Measurements from ENCODE around the gene C5.

The C5 gene

DNA sequence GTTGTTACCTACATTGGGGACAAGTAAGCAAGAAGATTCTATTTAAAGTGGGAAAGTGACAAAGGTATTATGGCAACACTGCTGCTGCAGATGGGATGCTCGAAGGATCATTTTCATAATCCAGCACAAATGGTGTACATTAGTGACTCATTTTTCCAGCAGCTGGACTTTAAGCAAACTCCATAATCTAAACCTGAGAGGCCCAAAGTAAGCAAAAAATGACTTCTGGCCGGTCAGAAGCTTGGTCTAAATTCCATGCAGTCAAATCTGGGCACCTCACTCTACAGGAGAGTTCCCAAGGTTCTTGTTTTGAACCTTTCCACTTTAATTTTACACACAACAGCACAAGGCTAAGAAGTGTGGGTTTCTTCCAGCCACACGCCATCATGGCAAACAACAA lies 79.8 kb downstream of the C5 start:
- no peak overlapping the region for H3K27ac ChIP-seq (replicated peaks)
- no peaks in the 10 kb centered on the region for H3K27me3 ChIP-seq (ENCODE audit: insufficient read depth, poor library complexity, severe bottlenecking)

DNA sequence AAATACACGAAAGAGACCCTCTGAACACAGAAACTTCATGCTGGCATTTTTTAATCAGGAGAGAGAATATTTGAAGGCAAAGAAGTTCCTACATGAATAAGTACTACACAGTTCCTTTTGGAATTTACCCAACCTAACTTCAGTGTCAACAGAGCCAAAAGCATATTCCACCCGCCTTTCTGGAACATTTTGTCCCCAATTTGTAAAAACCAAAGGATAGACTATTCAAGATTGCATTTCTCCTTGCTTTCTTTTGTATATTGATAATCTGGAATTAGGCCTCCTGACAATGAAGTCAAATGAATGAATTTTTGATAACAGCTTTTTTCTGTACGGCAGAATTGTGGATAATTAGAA lies 84.1 kb downstream of the C5 start:
- DNase-seq (ENCODE audit: low read depth in 1 of 2, low spot score in 1 of 2) = no peak
- H3K27ac ChIP-seq (replicated peaks) = no peak overlapping the region
- no peak overlapping the region for H3K4me3 ChIP-seq (replicated peaks; ENCODE audit: insufficient read depth, low read length)
- H3K27me3 ChIP-seq (ENCODE audit: insufficient read depth, poor library complexity, severe bottlenecking) = no peaks in the 10 kb centered on the region
- TF ChIP-seq GABPA (IDR thresholded peaks at IDR 0.05; ENCODE audit: low read depth) (no peak), POLR2AphosphoS5 (IDR thresholded peaks at IDR 0.05; ENCODE audit: low read depth) (no peak), SPI1 (IDR thresholded peaks at IDR 0.05; ENCODE audit: borderline replicate concordance, low read depth) (no peak)
- TF ChIP-seq, protein P1, sequence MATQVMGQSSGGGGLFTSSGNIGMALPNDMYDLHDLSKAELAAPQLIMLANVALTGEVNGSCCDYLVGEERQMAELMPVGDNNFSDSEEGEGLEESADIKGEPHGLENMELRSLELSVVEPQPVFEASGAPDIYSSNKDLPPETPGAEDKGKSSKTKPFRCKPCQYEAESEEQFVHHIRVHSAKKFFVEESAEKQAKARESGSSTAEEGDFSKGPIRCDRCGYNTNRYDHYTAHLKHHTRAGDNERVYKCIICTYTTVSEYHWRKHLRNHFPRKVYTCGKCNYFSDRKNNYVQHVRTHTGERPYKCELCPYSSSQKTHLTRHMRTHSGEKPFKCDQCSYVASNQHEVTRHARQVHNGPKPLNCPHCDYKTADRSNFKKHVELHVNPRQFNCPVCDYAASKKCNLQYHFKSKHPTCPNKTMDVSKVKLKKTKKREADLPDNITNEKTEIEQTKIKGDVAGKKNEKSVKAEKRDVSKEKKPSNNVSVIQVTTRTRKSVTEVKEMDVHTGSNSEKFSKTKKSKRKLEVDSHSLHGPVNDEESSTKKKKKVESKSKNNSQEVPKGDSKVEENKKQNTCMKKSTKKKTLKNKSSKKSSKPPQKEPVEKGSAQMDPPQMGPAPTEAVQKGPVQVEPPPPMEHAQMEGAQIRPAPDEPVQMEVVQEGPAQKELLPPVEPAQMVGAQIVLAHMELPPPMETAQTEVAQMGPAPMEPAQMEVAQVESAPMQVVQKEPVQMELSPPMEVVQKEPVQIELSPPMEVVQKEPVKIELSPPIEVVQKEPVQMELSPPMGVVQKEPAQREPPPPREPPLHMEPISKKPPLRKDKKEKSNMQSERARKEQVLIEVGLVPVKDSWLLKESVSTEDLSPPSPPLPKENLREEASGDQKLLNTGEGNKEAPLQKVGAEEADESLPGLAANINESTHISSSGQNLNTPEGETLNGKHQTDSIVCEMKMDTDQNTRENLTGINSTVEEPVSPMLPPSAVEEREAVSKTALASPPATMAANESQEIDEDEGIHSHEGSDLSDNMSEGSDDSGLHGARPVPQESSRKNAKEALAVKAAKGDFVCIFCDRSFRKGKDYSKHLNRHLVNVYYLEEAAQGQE (IDR thresholded peaks at IDR 0.05; ENCODE audit: insufficient replicate concordance, low read depth) = no peak
- TF ChIP-seq, protein P2, sequence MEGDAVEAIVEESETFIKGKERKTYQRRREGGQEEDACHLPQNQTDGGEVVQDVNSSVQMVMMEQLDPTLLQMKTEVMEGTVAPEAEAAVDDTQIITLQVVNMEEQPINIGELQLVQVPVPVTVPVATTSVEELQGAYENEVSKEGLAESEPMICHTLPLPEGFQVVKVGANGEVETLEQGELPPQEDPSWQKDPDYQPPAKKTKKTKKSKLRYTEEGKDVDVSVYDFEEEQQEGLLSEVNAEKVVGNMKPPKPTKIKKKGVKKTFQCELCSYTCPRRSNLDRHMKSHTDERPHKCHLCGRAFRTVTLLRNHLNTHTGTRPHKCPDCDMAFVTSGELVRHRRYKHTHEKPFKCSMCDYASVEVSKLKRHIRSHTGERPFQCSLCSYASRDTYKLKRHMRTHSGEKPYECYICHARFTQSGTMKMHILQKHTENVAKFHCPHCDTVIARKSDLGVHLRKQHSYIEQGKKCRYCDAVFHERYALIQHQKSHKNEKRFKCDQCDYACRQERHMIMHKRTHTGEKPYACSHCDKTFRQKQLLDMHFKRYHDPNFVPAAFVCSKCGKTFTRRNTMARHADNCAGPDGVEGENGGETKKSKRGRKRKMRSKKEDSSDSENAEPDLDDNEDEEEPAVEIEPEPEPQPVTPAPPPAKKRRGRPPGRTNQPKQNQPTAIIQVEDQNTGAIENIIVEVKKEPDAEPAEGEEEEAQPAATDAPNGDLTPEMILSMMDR (IDR thresholded peaks at IDR 0.05; ENCODE audit: insufficient read depth, low read length) = no peak

More for the DNA sequence above, 79.8 kb downstream of the C5 start:
- no peak for DNase-seq (ENCODE audit: low read depth in 1 of 2, low spot score in 1 of 2)
- no peak overlapping the region for H3K4me3 ChIP-seq (replicated peaks; ENCODE audit: insufficient read depth, low read length)
- no peak for TF ChIP-seq SPI1 (IDR thresholded peaks at IDR 0.05; ENCODE audit: borderline replicate concordance, low read depth)
- TF ChIP-seq, protein P1 (IDR thresholded peaks at IDR 0.05; ENCODE audit: insufficient replicate concordance, low read depth) = no peak

DNA sequence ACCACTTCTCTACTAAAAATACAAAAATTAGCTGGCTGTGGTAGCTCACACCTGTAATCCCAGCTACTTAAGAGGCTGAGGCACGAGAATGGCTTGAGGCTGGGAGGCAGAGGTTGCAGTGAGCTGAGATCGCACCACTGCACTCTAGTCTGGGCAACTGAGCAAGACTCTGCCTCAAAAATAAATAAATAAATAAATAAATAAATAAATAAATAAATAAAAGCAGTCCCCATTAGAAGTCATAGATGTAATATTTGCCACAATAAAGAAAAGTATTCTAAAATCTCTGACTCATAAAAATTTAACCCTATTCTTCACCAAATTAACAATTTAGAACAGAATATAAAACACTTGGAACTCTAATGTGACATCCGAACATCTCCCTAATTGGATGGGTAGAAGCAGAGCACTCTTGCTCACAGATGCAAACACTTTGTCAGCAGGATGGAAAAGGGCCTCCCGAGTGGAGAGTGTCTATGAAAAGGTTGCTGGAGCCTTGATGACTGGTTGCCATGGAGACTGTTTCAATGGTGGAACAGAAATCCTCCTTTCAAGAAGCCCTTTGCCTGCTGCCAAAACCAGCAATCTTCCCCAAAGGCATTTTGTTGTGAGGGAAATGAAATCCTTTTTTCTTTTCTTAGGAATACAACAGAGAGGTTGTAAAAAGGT lies 84.6 kb downstream of the C5 start:
- Histone ChIP-seq H3K27me3 (ENCODE audit: insufficient read depth, poor library complexity, severe bottlenecking) (no peaks in the 10 kb centered on the region), H3K4me3 (replicated peaks; ENCODE audit: insufficient read depth, low read length) (no peak overlapping the region), H3K27ac (replicated peaks) (no peak overlapping the region)
- DNase-seq (ENCODE audit: low read depth in 1 of 2, low spot score in 1 of 2) = no peak
- TF ChIP-seq GABPA (IDR thresholded peaks at IDR 0.05; ENCODE audit: low read depth) (no peak), SPI1 (IDR thresholded peaks at IDR 0.05; ENCODE audit: borderline replicate concordance, low read depth) (no peak), POLR2AphosphoS5 (IDR thresholded peaks at IDR 0.05; ENCODE audit: low read depth) (no peak)
- TF ChIP-seq, protein P2 (IDR thresholded peaks at IDR 0.05; ENCODE audit: insufficient read depth, low read length) = no peak
- TF ChIP-seq, protein P1 (IDR thresholded peaks at IDR 0.05; ENCODE audit: insufficient replicate concordance, low read depth) = no peak
